Medulla oblongata (tissue), 1 donor: Measurements from ENCODE around the gene PDAP1.
"Not testable (repeated sequence)": the region's sequence is repeated elsewhere in the genome, so short reads cannot be mapped to it uniquely, and the experiment has no call there.

Source experiments
- DNase-seq: peaks from one replicate; pipeline ENCODE4 v3.0.0-alpha.2; 2015; ENCODE audit errors: extremely low spot score

Gene PDAP1

DNA sequence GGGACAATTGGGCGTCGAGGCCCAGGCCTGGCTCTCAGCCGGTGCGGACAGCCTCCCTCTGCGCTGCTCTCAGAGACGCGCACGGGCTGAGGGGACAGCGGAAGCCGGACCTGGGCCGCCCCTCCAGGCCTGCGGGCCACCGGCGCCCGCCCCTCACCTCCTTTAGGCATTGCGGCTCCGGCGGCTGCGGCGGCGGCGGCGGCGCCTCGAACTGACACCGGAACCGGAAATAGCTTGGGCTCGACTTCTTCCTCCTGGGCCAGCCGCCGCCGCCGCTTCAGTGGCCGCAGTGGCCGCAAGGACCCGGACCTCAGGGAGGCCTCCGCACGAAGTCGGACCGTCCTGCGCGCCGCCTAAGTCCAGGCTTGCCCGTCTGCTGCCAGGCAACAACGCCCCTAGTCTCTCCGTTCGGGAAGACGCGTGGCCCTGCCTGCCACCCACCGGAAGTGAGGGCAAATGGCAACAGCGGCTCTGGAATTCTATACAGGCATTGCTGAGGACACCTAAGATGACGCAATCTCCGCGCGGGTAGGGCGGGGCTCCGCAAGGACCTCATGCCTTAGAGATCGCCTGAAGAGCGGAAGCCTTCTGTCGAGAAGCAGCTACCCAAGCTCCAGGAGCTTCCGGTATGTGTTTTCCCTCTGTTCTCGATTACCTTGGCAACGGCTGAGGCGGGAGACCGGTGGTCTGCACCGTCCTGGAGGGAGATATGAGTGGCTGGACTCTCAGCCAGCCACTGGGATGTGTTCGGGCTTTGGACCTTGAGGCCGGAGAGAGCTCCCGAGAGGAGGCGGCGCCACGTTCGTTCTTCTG is at the start of gene PDAP1, which contains the start of gene BUD31:
Gene PDAP1 (minus strand): TSS at position 219 of the 813 bp plus-strand sequence. CDS start 49 bp downstream, at position 170.
Gene BUD31 (plus strand): TSS at position 591 of the 813 bp plus-strand sequence. CDS start 2,124 bp downstream, outside the sequence.
- peak; percentile 96 for DNase-seq

- no peak for DNase-seq
These were observed 49.5 kb upstream of the PDAP1 start for GRCh38 chr7:99457650-99458493.

GRCh38 chr7:99457050-99457649 is 48.8 kb upstream of the PDAP1 start:
- no peak for DNase-seq

DNA sequence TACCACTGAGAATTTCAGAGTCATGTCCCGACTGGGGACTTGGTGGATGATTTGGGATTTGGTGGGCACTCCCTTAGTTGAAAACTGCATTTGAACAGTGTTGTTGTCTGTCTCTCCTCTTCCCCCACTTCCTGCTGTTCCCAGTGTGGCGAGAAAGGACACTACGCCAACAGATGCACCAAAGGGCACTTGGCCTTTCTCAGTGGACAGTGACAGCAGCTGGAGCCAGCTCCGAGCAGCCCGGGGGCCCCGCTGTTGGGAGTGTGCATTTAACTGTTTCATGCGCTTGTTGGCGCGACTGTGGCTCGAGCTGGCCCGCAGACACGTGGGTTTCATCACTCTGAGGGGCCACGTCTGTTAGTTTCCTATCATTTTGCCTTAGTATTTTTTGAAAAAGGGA is 47.9 kb upstream of the PDAP1 start:
- peak; percentile 40 for DNase-seq

DNA sequence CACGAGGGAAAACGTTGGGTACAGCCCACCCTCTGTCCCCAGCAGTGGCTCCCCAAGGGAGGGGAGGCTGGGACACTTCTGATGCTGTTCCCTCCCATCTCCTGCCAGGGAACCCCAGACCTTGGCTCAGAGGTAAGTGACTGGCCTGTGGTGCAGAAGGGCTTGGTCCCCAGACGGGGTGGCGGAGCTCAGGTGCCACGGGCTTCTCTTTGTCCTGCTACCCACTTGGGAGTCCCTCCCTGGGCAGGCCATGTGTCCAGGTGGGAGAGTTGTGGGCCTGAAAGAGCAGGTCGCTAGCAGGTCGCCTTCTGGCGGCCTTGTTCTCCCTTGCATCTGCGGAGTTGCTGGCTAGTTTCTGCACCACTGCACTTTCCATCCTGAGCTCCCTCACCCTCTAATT is 47.5 kb upstream of the PDAP1 start:
- no peak for DNase-seq

GRCh38 chr7:99453105-99453504 is 44.7 kb upstream of the PDAP1 start:
- DNase-seq = no peak

GRCh38 chr7:99452541-99452940 is 44.1 kb upstream of the PDAP1 start:
- no peak for DNase-seq

GRCh38 chr7:99451936-99452335 is 43.5 kb upstream of the PDAP1 start:
- peak; percentile 58 for DNase-seq

DNA sequence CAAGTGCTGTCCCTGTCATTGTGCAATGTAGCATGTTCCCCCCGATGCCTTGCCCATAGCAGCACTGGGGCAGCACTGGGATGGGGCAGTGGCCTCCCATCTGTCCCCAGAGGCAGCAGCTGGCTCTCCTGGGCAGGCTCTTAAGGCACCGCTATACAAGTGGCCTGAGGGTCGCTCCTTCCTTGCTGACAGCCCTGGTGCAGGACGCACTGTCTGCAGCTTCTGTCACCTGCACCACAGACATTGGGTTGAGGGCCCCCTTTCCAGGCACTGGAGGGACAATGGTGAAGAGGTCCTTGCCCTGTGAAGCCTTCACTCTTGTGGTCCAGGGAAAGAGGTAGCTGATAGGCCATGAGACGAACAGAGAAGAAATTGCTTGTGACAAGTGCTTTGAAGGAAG is 40.9 kb upstream of the PDAP1 start:
- no peak for DNase-seq

DNA sequence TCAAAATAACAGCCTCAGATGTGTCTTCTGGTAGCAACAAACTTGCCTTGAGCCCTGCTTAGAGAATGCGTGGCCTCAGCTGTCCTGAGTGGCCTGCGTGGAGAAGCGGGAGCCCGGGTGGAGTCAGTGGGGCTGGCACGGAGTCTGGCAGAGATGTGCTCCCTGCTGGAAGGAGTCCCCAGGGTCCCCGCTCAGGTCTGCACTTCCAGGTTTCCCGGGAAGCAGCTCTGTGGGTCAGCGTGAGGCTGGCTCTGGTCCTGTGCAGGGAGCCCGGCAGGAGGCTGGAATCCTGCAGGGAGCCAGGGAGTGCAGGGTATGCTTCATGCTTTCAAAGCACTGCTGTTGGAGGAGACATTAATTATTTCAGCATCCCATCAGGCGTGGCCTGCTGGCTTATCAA is 40.5 kb upstream of the PDAP1 start:
- no peak for DNase-seq

DNA sequence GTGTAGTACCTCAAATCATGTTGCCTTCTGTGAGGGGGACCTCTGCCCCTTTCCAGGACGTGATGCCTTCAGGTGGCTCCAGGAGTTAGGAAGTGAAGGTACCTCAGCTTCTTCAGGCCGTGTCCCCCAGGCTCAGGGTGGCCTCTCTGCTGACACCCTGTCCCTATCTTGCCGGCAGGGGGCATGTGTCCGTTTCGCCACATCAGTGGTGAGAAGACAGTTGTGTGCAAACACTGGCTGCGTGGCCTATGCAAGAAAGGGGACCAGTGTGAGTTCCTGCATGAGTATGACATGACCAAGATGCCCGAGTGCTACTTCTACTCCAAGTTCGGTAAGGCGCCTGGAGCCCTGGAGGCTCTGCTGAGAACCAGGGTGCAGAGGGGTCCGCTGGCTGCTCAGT is 39.5 kb upstream of the PDAP1 start:
- no peak for DNase-seq

DNA sequence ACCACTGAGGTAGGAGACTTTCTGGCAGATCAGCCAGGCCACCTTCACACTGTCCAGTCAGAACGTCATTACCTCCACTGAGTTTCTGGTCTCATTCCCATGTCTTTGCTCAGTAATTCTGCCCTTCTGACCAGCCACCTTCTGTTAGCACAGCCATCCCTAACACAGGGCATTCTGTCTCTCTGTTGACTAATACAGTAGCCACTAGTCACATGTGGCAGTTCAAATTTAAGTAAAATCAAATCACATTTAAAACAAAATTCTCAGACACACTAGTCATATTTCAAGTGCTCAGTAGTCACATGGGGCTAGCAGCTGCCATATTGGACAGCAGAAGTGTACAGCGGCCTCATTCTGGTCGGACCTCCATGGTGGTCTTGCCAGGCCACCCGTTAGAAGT is 37.7 kb upstream of the PDAP1 start:
- DNase-seq = no peak

DNA sequence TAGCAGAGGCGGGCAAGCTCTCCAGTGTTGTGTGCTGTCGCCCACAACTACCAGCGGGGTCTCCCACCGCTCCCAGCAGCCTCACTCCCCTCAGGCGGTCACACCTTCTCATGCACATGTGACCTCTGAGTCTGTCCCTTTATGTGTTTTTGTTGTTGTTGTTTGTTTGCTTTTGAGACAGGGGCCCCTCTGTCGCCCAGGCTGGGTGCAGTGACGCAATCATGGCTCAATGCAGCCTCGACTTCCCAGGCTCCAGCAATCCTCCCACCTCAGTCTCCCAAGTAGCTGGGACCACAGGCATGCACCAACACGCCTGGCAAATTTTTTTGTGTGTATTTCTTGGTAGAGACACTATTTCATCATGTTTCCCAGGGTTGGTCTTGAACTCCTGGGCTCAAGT is 31.8 kb upstream of the PDAP1 start:
- no peak for DNase-seq

DNA sequence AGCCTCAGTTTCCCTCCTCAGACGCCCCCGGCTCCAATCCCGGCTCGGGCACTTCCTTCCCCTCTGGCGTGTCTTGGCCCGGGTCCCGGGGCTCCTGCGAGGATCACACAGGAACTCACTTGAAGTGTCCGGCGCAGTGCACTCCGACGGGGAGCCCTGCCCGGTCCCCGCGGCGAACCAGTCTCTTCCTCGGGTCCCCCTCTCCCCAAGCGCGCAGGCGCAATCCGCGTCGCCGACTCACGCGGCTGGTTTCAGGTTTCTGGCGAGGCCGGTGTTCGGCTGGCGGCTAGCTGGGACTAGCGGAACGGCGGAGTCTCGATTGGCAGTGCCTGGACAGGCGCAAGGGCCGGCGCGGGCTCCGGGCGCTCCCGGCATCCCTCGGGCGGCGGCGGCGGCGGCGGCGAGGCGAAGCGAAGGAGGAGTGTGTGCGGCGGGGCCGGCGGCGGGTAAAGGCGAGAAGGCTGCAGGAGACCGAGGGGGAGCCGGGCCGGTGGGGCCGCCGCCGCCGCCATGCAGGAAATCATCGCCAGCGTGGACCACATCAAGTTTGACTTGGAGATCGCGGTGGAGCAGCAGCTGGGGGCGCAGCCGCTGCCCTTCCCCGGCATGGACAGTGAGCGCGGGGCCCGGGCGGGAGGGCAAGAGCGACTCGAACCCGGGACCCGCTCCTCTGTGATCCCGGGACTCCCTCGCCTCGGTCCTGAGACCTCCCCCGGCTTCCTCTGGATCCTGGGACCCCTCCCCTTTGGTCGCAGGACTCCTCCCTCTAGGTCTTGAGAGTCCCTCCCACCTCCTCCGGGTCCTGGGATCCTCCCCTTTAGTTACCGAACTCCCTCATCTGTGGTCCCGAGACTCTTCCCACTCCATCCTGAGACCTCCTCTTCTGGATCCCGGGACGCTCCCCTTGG is 30.4 kb upstream of the PDAP1 start, which contains the start of the genes CPSF4 and PTCD1:
Gene CPSF4 (plus strand): TSS at position 371 of the 908 bp plus-strand sequence. CDS start 140 bp downstream, at position 511.
Gene PTCD1 (minus strand): TSS at position 226 of the 908 bp plus-strand sequence. CDS start 3,556 bp downstream, outside the sequence.
- peak; percentile 96 for DNase-seq

DNA sequence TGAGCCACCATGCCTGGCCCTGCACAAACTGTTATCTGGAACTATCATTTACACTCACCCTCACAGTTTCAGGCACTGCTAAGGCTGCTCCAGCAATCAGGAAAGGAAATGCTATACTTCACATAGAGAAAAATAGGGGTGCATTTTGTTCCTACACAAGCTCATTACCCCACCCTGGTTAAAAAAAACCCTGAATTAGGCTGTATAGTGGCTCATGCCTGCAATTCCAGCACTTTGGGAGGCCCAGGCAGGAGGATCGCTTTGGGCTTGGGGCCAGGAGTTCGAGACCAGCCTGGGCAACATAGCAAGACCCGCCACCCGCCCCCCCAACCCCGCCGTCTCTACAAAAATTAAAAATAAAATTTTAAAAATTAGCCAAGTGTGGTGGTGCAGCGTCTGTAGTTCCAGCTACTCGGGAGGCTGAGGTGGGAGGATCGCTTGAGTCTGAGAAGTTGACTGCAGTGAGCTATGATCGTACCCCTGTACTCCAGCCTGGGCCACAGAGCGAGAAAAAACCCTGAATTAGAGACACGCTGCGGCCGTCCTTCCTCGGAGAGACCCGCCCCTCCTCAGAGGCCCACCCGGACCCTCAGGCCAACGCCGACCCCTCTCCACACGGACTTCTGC is 29.7 kb upstream of the PDAP1 start:
- DNase-seq = no peak

DNA sequence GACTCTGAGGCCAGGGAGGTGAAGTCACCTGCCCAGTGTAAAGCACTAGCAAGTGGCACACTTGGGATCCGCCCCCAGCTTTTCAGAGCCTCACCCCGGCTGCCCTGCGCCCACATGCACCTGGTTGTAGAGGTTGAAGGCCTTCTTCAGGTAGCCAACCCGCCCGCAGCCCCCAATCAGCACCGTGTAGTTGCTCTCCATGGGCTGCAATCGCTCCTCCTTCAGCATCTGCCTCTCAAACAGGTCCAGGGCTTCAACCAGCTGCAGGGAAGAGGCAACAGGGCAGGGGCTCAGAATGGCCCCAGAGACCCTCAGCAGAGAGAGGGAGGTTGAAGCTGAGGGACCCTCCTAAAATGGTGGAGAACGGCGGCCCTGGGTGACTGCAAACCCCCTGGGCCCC is 24.8 kb upstream of the PDAP1 start:
- DNase-seq = no peak

- not testable (repeated sequence) for DNase-seq
These were observed 23.6 kb upstream of the PDAP1 start for GRCh38 chr7:99431756-99432540.

DNA sequence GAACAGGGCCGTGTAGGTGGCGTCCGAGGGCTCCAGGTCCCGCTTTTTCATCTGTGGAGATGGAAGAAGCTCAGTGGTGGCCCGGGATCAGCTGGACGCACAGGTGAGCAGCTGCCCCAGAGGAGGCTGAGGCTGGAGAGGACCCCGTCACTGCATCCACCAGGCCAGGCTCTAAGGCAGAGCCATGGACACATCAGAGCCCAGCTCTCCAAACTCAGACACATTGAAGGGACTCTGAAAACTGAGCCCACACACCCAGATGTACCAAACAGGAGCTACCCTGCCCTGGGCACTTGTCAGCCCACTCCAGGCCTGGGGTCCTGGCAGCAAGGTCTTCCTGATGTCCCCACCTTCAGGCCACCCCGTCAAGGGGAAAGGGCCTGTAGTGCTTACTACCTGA is 21.4 kb upstream of the PDAP1 start:
- no peak for DNase-seq

DNA sequence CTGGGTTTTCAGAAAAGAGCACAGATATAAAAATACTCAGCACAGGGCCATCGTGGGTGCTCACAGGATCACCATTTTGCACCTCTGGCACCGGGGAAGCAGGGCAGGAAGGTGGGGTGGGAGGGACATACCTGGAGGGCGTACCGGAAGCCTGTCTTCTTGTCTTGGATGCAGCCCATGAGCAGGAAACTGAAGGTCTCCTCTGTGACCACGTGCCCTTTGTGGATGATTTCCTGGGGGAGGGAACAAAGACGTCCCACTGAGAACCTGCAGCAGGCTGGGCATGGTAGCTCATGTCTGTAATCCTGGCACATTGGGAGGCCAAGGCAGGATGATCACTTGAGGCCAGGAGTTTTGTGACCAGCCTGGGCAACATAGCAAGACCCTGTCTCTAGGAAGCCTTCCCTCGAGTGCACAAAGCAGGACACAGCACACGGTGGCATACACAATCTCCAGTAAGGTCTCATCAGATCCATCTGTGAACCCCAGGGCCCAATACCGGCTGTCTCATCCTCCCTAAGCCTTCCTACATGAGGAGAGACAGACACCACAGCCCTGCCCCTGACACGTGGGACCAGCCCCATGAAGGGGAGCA is 20.7 kb upstream of the PDAP1 start:
- DNase-seq = no peak
